Activated gamma-delta T cell treated with Interleukin-2 at 50 U/mL for 16 hours (primary cell): Measurements from ENCODE around the gene STK32C.

Experiments
- DNase-seq: peaks from one replicate; pipeline ENCODE4 v3.0.0-alpha.2; 2020

Gene STK32C

DNA sequence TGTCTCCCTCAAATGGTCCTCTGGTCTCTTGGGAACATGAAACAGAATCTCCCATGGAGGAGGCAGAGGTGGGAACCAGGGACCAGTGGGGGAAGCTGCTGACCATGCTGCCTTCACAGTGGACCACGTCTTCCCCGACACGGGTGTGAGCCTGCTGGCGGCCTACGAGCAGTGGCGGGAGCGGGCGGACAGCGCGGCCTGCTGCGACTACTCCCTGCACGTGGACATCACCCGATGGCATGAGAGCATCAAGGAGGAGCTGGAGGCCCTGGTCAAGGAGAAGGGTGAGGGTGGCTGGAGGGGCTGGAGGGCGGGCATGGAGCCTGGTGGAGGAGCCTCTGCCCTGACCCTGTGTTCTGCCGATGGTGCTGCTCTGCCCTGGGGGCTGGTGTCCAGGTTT, 113.0 kb downstream of the STK32C start:
- no peak for DNase-seq

DNA sequence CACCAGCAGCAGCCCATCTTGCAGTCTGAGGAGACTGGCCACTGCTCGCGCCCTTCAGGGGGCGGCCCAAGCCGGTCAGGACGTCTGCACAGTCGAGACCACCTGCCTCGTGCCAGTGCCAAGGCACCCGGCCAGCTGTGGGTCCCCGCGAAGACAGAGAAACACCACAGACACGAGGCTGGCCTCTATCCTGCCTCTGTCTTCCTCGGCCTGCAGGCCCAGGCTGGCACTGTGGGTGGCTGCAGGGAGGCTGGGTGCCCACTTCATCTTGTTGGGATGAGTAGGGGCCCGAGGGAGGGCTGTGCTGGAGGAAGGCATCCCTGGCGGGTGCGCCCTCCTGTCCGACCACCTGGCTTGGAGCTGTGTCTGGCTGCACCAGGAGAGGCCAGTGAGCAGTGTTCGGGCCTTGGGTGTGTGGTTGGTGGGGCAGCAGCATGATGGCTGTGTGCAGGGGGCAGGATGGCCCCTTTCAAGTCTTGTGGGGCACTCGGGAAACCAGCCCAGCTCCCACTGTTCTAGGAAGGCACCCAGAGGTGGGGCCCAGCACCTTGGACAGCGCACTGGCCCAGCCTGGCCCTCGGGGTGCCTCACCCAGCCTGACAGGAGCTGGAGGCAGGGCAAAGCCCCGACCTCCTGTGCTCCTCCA, 113.7 kb downstream of the STK32C start:
- no peak for DNase-seq

DNA sequence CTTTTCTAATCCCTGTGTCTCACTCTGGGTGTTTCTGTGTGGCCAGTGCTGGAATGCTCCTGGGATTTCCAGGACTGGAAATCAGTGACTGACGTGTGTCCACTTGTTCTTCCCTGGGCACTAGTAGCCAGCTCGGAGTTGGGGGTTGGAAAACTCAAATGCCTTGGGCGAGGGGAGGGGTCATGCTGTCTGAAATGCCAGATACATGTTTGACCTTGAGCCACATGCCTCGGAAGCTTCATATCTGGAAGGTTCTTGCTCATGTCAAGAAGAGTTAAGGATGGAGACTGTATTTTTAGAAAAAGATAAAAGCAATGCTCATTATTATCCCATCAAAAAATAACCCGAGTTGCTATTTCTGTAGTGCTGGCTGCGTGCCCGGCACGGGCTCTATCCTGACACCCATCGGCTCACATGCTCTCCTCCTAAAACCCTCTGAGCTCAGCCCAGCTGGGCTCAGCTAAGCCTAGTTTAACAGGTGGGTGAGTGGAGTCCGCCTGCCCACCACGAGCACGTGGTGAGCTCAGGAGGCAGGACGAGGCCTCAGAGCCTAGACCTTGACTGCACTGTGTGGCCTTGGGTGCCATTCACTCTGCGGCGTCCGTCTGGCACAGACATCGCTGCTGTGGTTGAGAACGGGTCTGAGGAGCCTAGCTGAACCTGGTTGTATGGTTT, 114.6 kb downstream of the STK32C start:
- DNase-seq, result no peak

- DNase-seq, result no peak
Measured at GRCh38 chr10:132192076-132192975, 115.4 kb downstream of the STK32C start.

DNA sequence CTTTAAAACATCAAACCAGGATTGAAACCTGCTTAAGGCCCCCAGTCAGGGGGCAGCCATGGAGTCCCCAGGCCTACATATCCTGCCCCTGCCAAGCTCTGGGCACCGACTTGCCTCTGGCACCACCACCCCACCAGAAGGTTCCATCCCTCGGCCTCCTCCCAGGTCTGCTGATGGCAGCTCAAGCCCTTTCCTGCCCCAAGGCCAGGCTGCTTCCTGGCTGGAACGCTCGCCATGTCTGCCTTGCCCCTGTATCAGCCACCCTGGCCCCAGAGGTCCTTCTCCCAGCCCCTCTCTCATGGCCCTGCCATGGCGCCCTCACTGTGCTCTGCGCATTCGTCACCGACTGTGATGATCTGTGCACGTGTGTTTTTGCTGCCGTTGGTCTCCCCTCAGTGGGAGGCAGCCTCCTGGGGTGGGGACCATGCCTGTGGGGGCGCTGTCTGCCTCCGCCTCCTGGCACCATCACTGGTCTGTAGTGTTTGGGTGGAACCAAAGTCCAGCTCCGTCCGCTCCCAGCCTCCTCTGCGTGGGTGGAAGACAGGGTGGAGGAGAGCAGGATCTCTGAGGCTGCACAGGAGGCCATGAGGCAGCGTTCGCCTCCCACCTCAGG, 117.8 kb downstream of the STK32C start:
- DNase-seq, result no peak

GRCh38 chr10:132189016-132189415, 118.7 kb downstream of the STK32C start:
- DNase-seq, result no peak

GRCh38 chr10:132188331-132188730, 119.4 kb downstream of the STK32C start:
- DNase-seq, result no peak

GRCh38 chr10:132187430-132188138, 120.2 kb downstream of the STK32C start:
- no peak for DNase-seq

GRCh38 chr10:132186488-132187429, 121.0 kb downstream of the STK32C start, which contains the start of gene DPYSL4:
DPYSL4 (plus strand) TSS chr10:132186948; CDS start chr10:132187064, 116 bp downstream.
- DNase-seq, result no peak

DNA sequence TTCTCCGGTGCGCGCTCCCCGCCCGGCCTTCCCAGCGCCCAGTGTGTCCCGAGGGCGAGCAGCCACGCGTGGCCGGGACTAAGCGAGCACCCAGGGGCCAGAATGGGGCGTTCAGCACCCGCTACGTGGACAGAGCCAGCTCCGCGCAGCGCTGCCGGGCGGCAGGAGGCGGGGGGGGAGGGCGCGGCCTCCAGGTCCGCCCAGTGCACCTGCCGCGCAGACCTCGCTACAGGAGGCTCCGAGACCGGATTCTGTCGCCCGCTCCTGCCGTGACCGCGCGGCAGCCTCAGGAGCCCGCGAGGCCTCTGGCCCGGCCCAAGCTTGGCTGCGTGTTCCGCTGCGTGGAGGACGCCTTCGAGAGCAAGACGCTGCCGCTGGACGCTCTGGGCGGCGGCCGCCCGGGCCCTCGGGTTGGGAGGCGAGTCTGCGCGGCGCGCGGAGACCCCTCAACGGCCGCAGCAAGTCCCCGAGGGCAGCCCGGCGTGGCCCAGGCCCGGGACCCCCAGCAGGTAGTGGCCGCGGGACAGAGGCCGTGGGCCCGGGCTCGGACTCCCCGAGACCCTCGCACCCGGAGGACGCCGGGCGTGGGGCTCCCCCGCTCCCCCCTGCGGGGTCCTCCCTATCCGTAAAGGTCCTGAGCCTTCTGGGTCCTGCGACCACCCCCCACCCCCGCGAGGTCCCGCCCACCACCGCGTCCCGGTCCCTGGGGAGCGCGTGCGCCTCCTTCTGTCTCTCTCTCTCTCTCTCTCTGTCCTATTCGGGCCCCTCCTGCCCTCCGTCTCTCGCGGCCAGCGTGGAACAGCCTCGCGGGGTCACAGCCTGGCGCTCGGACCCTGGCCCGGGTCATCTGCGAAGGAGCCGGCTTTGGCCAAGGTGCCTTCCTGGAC, 121.9 kb downstream of the STK32C start:
- DNase-seq, result peak; percentile 32

DNA sequence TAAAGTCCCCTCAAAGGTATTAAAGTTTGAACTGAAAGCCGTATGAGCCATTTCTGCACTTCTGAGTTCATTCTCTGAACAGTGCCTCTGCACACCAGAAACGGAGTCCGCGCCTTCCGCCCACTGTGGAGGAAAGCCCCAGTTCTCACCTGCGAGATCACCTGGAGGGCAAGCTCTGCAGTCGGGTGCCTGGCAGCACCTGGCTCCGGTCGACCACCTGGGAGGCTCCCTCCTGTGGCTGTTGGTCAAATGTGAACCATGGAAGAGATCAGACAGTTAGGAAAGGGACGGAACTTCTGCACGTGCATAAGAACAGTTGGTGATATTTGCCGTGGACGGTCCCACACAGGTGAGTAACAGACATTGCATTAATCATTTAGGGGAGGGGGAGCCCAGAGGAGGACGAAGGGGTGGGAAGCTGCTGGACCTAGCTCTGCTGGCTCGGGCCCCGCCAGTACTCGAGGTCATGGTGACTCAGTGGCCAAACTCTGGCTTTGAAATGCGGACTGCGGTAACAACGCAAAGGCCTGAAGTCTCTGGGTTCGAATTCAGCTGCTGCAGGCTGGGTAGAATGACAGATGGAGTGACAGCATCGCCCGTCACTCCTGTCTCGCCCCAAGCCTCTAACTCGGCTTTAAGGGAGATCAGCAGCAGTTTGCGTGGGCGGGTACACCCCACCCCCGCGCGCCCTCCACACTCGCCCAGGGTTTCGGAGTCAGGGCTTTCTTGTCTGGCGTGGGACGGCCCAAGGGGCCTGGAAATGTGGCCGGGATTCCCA, 122.7 kb downstream of the STK32C start:
- no peak for DNase-seq

- no peak for DNase-seq
Measured at GRCh38 chr10:132183046-132183445, 124.7 kb downstream of the STK32C start.

DNA sequence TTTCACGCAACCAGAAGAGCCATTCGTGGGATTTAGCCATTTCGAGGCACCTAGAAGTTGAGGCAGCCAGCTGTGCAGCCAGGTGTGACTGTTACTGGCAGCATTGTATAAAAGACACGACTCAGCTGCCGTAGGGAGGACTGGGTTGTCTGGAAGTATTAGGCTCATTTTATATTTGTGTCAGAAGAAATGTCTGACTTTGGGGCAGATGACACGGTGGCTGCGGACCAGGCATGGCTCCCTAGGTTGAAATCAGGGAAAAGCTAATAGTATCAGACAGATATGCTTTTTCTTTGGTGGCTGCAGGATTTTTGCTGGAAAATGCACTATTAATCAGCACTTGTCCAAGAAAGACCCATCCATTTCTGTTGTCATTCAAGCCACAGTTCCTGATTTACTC, 125.2 kb downstream of the STK32C start:
- DNase-seq, result no peak

DNA sequence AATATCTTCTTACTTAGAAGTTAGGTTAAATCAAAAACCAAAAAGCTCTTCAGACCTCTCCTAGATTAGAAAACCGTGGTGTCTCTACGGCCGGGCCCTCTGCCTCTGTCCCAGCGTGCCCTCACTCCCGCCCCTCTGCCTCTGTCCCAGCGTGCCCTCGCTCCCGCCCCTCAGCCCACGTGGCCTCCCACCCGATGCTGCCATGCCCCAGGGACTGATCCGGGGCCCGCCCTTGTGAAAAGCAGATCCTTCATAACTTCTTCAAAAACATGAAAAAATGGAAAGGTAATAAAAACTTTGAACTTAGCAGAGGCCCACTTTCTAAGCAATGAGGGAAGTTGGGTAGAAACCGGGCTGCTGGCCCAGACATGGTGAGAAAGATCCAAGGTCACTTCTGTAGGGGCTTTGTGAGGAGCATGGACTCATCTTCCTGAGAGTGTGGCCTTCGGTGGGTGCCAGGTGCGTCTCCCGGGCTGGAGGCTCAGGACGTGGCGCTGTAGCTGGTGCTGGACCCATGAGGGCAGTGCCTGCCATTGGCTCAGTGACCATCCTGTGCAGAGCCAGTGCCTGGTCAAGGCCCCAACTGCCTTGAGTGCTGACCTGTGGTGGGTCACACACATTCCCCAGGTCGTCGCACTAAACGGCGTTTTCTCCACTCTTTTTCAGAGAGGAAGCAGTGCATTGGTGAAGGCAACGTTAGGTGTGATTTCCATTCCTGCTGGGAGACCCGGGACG, 125.9 kb downstream of the STK32C start:
- no peak for DNase-seq

DNA sequence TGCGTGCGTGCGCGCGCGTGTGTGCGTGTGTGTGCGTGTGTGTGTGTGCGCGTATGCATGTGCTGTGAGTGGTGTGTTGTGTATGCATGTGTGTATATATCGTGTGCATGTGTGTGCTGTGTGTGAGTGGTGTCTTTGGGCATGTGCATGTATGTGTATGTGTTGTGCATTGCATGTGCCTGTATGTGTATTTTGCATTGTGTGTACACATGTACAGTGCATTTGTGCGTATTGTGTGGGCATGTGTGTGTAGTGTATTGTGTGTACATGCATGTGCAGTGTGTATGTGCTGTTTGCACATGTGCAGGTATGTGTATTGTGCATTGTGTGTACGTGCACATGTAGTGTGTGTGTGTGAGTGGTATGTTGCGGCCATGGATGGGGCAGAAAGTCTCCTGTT, 127.0 kb downstream of the STK32C start:
- DNase-seq, result no peak

DNA sequence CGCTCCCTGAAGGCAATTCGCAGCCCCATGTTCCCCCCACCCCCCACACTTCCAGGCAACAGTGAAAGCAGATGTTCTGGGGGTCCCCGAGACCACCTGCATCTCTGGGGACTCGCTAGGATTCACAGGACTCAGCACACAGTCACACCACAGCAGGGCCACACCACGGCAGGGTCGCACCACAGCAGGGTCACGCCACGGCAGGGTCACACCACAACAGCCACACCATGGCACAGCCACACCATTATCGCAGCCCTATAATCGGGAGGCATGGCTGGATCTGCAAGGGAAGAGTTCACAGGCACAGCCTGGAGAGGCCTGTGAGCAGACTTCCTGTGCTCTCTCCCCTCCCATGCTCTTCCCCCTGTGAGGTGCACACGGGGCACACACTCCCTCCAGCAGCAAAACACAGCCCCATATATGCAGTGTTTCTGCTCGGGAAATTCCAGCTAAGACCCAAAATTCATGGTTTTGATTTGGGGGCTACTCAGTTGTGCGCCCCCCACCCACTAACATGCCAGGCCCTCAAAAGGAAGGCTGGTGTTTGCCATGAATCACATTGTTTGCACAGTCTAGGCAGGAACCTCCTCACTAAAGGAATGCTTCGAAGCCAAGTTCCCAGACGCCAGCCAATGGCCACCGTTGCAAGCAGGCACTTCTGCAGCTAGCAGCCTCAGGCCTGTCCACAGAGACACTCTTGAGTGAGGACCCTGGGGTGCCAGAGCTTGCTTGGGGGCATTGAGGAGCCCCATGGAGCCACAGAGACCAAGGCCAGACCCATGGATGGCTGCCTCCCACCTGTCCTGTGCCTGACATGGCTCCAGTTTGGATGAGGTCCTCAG, 128.0 kb downstream of the STK32C start:
- no peak for DNase-seq

DNA sequence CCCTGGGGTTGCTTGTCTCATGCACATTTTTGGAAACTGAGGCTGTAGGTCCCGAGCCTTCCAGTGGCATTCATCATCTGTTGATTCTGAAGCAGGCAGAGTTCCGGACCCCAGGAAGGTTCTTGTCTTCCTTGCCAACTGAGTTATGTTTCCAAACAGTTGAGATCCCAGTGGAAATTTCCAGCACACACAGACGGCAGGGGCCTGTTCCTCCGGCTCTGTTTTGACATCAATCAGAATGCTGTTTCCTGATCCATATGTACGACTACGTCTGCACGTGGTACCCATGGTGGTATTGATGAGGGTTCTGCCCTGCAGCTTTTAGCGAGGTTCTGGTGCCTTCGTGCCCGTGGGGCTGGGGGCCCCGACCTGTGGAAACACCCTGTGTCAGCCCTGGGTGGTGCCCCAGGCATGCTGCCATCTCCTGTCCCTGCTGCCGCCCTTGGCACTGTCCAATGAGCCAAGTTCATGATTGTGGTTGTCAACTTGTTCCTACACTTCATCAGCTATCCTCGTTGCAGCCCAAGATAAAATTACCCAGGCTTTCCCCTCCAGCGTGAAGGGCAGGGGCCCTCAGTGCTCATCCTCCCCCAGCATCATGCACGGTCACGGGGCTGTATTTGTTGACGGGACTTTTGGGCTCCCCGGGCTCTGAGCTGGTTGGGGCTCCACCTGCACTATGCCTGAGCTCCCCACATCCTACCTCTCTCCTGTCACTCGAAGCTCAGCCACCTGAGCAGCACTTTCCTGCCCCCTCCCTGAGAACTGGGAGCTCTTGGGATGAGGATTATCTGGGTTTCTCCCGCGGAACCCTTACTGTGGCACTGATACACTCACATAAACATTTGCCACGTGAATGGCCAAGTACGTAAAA, 128.8 kb downstream of the STK32C start:
- DNase-seq, result no peak
